SK-N-MC (cell line): ENCODE data around the gene PPM1L.

Experiments
- EZH2 ChIP-seq: fragments of 200-600 bp; sonication (generic); IDR thresholded peaks from one replicate; pipeline ENCODE4 v1.6.1; 2017; ENCODE audit warnings: antibody characterized with exemption
- FOXP2 ChIP-seq: optimal IDR thresholded peaks from 2 replicates; pipeline ENCODE3; 2011; ENCODE audit warnings: mild to moderate bottlenecking, moderate library complexity; ENCODE audit not compliant: insufficient read depth; ENCODE audit errors: extremely low read length, control extremely low read depth
- POLR2AphosphoS5 ChIP-seq: IDR thresholded peaks from 2 replicates; pipeline ENCODE4 v1.6.1; 2012; ENCODE audit warnings: mild to moderate bottlenecking, low read depth, low read length, borderline replicate concordance

- TF ChIP-seq EZH2, result no peak
- no peak for TF ChIP-seq POLR2AphosphoS5
- TF ChIP-seq FOXP2, result no peak
Observed at GRCh38 chr3:160735826-160736225, 20.2 kb upstream of the PPM1L start.
